Brain pericyte (primary cell): ENCODE results near the gene CRHR1.

ENCODE experiments used
- DNase-seq: peaks from one replicate; pipeline ENCODE4 v3.0.0-alpha.2; 2012; ENCODE audit warnings: low read depth, low spot score

CRHR1 gene

GRCh38 chr17:45788057-45788456 is 3.9 kb downstream of the CRHR1 start:
- no peak for DNase-seq

- no peak for DNase-seq
Measured at GRCh38 chr17:45789874-45790273, 5.8 kb downstream of the CRHR1 start.

- no peak for DNase-seq
Measured at GRCh38 chr17:45790296-45790922, 6.3 kb downstream of the CRHR1 start.

- no peak for DNase-seq
Measured at GRCh38 chr17:45791041-45791582, 7.0 kb downstream of the CRHR1 start.

GRCh38 chr17:45791935-45792334 is 7.8 kb downstream of the CRHR1 start:
- DNase-seq, result no peak

GRCh38 chr17:45792437-45792836 is 8.3 kb downstream of the CRHR1 start:
- DNase-seq, result no peak

GRCh38 chr17:45792995-45793755 is 9.1 kb downstream of the CRHR1 start:
- DNase-seq, result no peak

GRCh38 chr17:45793999-45794540 is 9.9 kb downstream of the CRHR1 start:
- no peak for DNase-seq

GRCh38 chr17:45794840-45795239 is 10.7 kb downstream of the CRHR1 start:
- no peak for DNase-seq

- DNase-seq, result no peak
Measured at GRCh38 chr17:45800816-45801215, 16.7 kb downstream of the CRHR1 start.

GRCh38 chr17:45801421-45801820 is 17.3 kb downstream of the CRHR1 start:
- no peak for DNase-seq

GRCh38 chr17:45808845-45809244 is 24.7 kb downstream of the CRHR1 start:
- DNase-seq, result no peak

GRCh38 chr17:45809499-45809898 is 25.4 kb downstream of the CRHR1 start:
- no peak for DNase-seq

- DNase-seq, result no peak
Measured at GRCh38 chr17:45812102-45812501, 28.0 kb downstream of the CRHR1 start.

- DNase-seq, result no peak
Measured at GRCh38 chr17:45813048-45813725, 29.1 kb downstream of the CRHR1 start.

GRCh38 chr17:45814622-45815606 is 30.8 kb downstream of the CRHR1 start:
- DNase-seq, result no peak

GRCh38 chr17:45815752-45816151 is 31.6 kb downstream of the CRHR1 start:
- DNase-seq, result no peak

GRCh38 chr17:45818041-45818440 is 33.9 kb downstream of the CRHR1 start:
- no peak for DNase-seq

- no peak for DNase-seq
Measured at GRCh38 chr17:45818699-45819098, 34.6 kb downstream of the CRHR1 start.

- no peak for DNase-seq
Measured at GRCh38 chr17:45819632-45820031, 35.5 kb downstream of the CRHR1 start.
